PC-3 (cell line): ENCODE results near the gene LTBP1. TPM values are rescaled to one million over a fixed set of nuclear protein-coding genes. Genes with fewer than 3 reads are reported as not detected.

Experiments used
- ATAC-seq: fragments of 200-7000 bp; cut with Tn5 transposase; 2 replicates; pipeline ENCODE4 v1.9.1; 2020; ENCODE audit warnings: mild to moderate bottlenecking, moderate library complexity
- BruUV-seq: library from RNA; stranded (reverse); fragments of 400-500 nt; replicated peaks from 2 replicates; lab custom pipeline; 2021; lab: Mats Ljungman, UMichigan
- CTCF ChIA-PET: fragments of 300-600 bp; sonication (Branson Sonifier 250); formaldehyde crosslinking; loops from one replicate; lab custom pipeline; 2022; ENCODE audit warnings: antibody characterized with exemption; lab: Charles Lee
- POLR2A ChIA-PET: fragments of 300-600 bp; sonication (Branson Sonifier 250); formaldehyde crosslinking; loops from one replicate; lab custom pipeline; 2022; ENCODE audit warnings: antibody characterized with exemption; ENCODE audit not compliant: unreplicated experiment; lab: Charles Lee
- DNase-seq: peaks from one replicate; pipeline ENCODE4 v3.0.0-alpha.2; 2015
- H2AFZ ChIP-seq: fragments of 300-600 bp; sonication (generic); 2 replicates; pipeline ENCODE4 v1.6.0; 2016; ENCODE audit warnings: antibody characterized with exemption, low read length
- H3F3A ChIP-seq: fragments of 300-600 bp; sonication (generic); one replicate; pipeline ENCODE4 v1.6.0; 2017; ENCODE audit warnings: antibody characterized with exemption, low read length, control low read depth, mild to moderate bottlenecking; ENCODE audit not compliant: unreplicated experiment
- H3K27ac ChIP-seq: fragments of 300-600 bp; sonication (generic); 2 replicates; pipeline ENCODE4 v1.5.1; 2016; ENCODE audit warnings: mild to moderate bottlenecking, low read length
- H3K27me3 ChIP-seq: fragments of 300-600 bp; sonication (generic); 2 replicates; pipeline ENCODE4 v1.6.1; 2016; ENCODE audit warnings: low read length, mixed read lengths
- H3K36me3 ChIP-seq: fragments of 300-600 bp; sonication (generic); 2 replicates; pipeline ENCODE4 v1.6.1; 2016; ENCODE audit warnings: low read depth, mixed run types, low read length, mixed read lengths
- H3K4me1 ChIP-seq: fragments of 300-600 bp; sonication (generic); 2 replicates; pipeline ENCODE4 v1.5.1; 2016; ENCODE audit warnings: low read length; ENCODE audit not compliant: insufficient read depth
- H3K4me2 ChIP-seq: fragments of 300-600 bp; sonication (generic); 2 replicates; pipeline ENCODE4 v1.6.0; 2016; ENCODE audit warnings: low read length
- H3K4me3 ChIP-seq: fragments of 300-600 bp; sonication (generic); 2 replicates; pipeline ENCODE4 v1.5.1; 2016; ENCODE audit warnings: mild to moderate bottlenecking, low read length, mixed read lengths
- H3K79me2 ChIP-seq: fragments of 300-600 bp; sonication (generic); 2 replicates; pipeline ENCODE4 v1.6.1; 2017; ENCODE audit warnings: low read length, mixed read lengths
- H3K9ac ChIP-seq: fragments of 300-600 bp; sonication (generic); 2 replicates; pipeline ENCODE4 v1.6.0; 2016; ENCODE audit warnings: mild to moderate bottlenecking, low read length
- H3K9me2 ChIP-seq: fragments of 300-600 bp; sonication (generic); replicated peaks from 2 replicates; pipeline ENCODE4 v1.6.1; 2016; ENCODE audit warnings: mixed run types, low read length, mixed read lengths
- H3K9me3 ChIP-seq: fragments of 300-600 bp; sonication (generic); 2 replicates; pipeline ENCODE4 v1.6.1; 2016; ENCODE audit warnings: low read length, mixed read lengths
- H4K20me1 ChIP-seq: fragments of 300-600 bp; sonication (generic); 2 replicates; pipeline ENCODE4 v1.6.1; 2016; ENCODE audit warnings: low read length, mixed read lengths
- CTCF ChIP-seq: fragments of 300-600 bp; sonication (generic); conservative IDR thresholded peaks from 2 replicates; pipeline ENCODE4 v1.5.1; 2017; ENCODE audit warnings: antibody characterized with exemption, low read depth, mild to moderate bottlenecking, low read length
- EZH2 ChIP-seq: fragments of 300-600 bp; sonication (generic); IDR thresholded peaks from one replicate; pipeline ENCODE4 v1.6.1; 2017; ENCODE audit warnings: antibody characterized with exemption, mild to moderate bottlenecking, low read length; ENCODE audit not compliant: unreplicated experiment
- EZH2phosphoT487 ChIP-seq: fragments of 300-600 bp; sonication (generic); IDR thresholded peaks from 2 replicates; pipeline ENCODE4 v1.6.1; 2018; ENCODE audit warnings: mild to moderate bottlenecking, antibody characterized with exemption, low read length, borderline replicate concordance
- intact Hi-C: fragments of 100-400 bp; cut with micrococcal nuclease; formaldehyde crosslinking; loops from 2 replicates; pipeline ENCODE4 v1.9.0; 2023
- total RNA-seq: library from RNA; depleted of rRNA; stranded (reverse); fragments of >200 nt; gene quantifications from 2 replicates; pipeline ENCODE4 v1.2.3, GENCODE V29; 2014

The LTBP1 gene
- total RNA-seq, 1 experiment from 2014 or later: 45.9 TPM

GRCh38 chr2:33144243-33144642 lies 197.5 kb downstream of the LTBP1 start:
- no peak overlapping the region for H3K4me2 ChIP-seq
- no peaks in the 10 kb centered on the region for H3K9me3 ChIP-seq
- no peak overlapping the region for H3K9ac ChIP-seq
- CTCF ChIA-PET: no interaction called here
- no peak for TF ChIP-seq CTCF
- H4K20me1 ChIP-seq: no peaks in the 10 kb centered on the region
- no peak overlapping the region for H3K27ac ChIP-seq
- no peak for DNase-seq
- H3F3A ChIP-seq: no peaks in the 10 kb centered on the region
- no peak overlapping the region for H2AFZ ChIP-seq
- H3K4me3 ChIP-seq: no peak overlapping the region
- 0 out of 2 replicates have a peak, but pooled peaks cover 4% of the 10 kb centered on the region for H3K36me3 ChIP-seq
- no peaks in the 10 kb centered on the region for H3K9me2 ChIP-seq
- POLR2A ChIA-PET: no interaction called here
- no peaks in the 10 kb centered on the region for H3K27me3 ChIP-seq
- H3K4me1 ChIP-seq: no peaks in the 10 kb centered on the region
- BruUV-seq: no TSS peak
- intact Hi-C loops: no loop called here
- peaks cover 7% of the 10 kb centered on the region; the same call in 1 of the 2 replicates for H3K79me2 ChIP-seq
- no peak for ATAC-seq

- BruUV-seq: no TSS peak
- ATAC-seq (no peak), DNase-seq (no peak)
- Histone ChIP-seq H3K27me3 (no peaks in the 10 kb centered on the region), H3K4me1 (no peaks in the 10 kb centered on the region), H3K36me3 (0 out of 2 replicates have a peak, but pooled peaks cover 4% of the 10 kb centered on the region), H4K20me1 (no peaks in the 10 kb centered on the region), H3F3A (no peaks in the 10 kb centered on the region), H3K27ac (no peak overlapping the region), H3K9ac (no peak overlapping the region), H3K79me2 (no peaks in the 10 kb centered on the region; the same call in 1 of the 2 replicates), H3K9me2 (no peaks in the 10 kb centered on the region), H3K9me3 (no peaks in the 10 kb centered on the region), H3K4me3 (no peak overlapping the region), H3K4me2 (no peak overlapping the region), H2AFZ (no peak overlapping the region)
- TF ChIP-seq CTCF: no peak
- TF ChIP-seq EZH2: no peak
- TF ChIP-seq EZH2phosphoT487: no peak
- ChIA-PET POLR2A (no interaction called here), CTCF (no interaction called here)
- intact Hi-C loops: no loop called here
Observed at GRCh38 chr2:33145459-33145858, 198.7 kb downstream of the LTBP1 start.

GRCh38 chr2:33146102-33146501 lies 199.3 kb downstream of the LTBP1 start:
- Histone ChIP-seq H3K9me3 (no peaks in the 10 kb centered on the region), H3K79me2 (no peaks in the 10 kb centered on the region; the same call in 1 of the 2 replicates), H3K36me3 (0 out of 2 replicates have a peak, but pooled peaks cover 4% of the 10 kb centered on the region), H2AFZ (no peak overlapping the region), H3K27ac (no peak overlapping the region), H4K20me1 (no peaks in the 10 kb centered on the region), H3K4me1 (no peaks in the 10 kb centered on the region), H3K9me2 (no peaks in the 10 kb centered on the region), H3K4me3 (no peak overlapping the region), H3K9ac (no peak overlapping the region), H3K4me2 (no peak overlapping the region), H3K27me3 (no peaks in the 10 kb centered on the region), H3F3A (no peaks in the 10 kb centered on the region)
- POLR2A ChIA-PET: no interaction called here
- ATAC-seq (no peak), DNase-seq (no peak)
- no peak for TF ChIP-seq CTCF
- TF ChIP-seq EZH2: no peak
- TF ChIP-seq EZH2phosphoT487: no peak
- BruUV-seq: no TSS peak
- intact Hi-C loops: no loop called here
- CTCF ChIA-PET: no interaction called here
